HUDEP-2 (cell line): ENCODE data around the gene SRL.
A peak's percentile ranks its signal among the peaks of the same experiment; 100 is the strongest.
"Not testable (repeated sequence)": the region's sequence is repeated elsewhere in the genome, so short reads cannot be mapped to it uniquely, and the experiment has no call there.

Experiments
- DNase-seq, 76 experiments: peaks; one replicate each; lab custom pipeline; 2025; ENCODE audit not compliant: unreplicated experiment in 76 of 76; lab: John Stamatoyannopoulos, UW

Gene SRL

DNA sequence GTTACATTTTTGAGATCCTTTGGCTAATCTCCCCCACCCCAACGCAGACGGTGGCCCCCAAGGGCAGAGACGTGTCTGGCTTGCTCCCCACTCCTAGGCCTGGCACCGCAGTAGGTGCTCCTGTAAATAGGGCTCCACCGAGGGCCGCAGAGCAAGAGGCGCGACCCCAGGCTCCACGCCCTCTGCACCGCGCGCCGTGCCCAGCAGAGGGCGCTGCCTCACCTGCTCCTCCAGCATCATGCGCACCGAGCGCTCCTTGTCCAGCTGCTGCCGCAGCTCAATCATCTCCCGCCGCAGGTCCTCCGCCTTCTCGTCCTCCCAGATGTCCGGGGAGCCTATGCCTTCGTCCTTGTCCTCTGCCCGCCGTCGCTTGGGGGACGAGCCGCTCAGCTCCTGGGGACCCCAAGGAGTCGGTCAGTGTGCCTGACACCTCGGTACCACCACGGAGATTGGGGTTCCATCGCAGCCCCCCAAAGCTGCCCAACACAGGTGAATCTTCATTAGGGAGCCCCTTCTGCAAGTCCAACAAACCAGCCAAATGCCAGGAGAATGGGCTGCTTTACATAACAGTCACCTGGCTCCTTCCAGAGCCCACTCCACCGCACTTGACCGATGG, 19.8 kb upstream of the SRL start:
- peak in 32 of 76 experiments; percentile 1 to 35 (median 17) for DNase-seq

DNA sequence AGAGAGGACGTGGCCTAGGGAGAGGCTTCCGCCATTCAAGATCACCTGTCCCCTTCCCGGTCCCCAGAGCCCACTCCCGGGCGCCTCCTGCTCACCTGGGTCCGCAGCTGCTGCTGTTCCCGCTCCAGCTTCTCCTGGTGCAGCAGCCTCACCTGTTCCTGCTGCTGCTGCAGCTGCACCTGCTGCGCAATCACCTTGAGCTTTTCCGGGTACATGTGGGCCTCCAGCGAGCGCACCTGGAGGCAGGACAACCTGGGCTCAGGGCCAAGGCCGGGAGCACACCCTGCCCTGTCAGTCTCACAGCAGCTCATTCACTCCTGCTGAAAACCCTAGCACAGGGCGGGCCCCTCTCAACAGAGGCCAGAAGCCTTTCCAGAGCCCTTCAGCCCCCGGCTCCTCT, 18.5 kb upstream of the SRL start:
- DNase-seq: no peak

DNA sequence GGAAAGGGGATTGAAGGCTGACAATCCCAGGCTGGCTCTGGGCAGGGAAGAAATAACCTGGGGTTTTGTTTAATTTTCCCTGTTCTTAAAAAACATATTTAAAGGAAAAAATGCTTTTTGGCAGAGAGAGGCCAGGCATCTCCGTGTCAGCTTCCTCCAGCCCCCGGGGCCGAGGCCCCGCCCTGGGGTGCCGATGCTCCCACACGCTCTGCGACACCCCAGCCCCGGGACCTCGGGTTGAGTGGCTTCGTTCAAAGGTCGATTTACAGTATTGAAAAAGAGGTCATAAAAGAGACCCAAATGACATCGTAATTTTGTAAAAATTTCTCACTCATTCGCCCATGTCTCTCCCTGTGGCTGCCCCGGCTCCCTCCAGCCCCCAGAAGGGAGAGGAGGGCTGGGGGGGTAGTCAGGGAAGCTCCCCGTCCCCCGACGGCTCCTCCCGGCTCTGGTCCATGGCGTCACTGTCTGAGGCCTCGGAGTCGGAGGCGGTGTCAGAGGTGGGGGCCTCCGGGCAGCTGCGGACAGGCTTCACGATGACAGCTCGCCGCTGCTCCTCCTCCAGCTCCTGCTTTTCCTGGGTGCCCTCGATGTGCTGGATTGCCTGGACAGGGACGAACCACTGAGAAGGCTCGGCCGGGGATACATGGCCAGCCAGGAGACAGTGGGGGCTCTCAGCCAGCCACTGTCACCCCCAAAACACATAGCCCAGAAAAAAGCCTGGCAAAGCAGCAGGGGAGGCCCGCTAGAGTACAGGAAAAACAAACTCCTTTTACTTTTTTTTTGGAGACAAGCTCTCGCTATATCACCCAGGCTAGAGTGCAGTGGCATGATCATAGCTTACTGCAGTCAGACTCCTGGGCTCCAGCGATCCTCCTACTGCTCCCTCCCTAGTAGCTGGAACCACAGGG, 16.0 kb upstream of the SRL start:
- no peak for DNase-seq

DNA sequence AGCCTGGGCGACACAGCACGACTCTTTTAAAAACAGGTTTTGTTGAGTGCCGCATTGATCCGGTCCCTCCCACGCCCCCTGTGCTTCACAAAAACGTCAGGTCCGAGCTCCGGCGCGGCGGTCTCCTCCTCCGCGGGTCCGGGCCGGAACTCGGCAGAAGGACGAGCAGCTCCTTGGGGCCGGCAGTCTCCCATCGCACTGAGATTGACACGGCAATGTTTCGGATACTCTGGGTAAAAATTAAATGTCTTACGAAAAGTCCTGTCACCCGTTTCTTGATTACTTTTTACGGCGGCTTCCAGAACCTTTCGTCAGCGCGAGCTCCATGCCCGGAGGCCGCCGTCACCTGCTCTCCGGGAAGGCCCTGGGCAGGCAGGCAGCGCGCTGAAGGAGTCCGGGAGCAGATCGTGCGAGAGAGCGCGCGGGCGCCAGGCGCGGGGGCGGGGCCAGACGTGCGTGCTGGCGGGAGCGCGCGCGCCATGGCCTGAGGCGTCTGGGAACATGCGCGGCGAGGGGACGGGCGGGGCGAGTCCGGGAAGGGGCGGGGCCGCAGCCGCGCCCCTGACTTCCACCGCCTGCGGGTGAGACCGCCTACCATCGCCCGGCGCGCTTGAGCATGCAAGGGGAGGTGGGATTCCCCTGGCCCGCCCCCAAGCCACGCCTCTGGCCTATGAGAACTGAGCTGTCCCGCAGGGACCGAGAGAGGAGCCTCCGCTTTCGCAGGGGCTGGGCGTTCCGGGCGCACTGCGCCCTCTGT, 11.7 kb upstream of the SRL start:
- peak in 75 of 76 experiments; percentile 74 to 99 (median 98) for DNase-seq

DNA sequence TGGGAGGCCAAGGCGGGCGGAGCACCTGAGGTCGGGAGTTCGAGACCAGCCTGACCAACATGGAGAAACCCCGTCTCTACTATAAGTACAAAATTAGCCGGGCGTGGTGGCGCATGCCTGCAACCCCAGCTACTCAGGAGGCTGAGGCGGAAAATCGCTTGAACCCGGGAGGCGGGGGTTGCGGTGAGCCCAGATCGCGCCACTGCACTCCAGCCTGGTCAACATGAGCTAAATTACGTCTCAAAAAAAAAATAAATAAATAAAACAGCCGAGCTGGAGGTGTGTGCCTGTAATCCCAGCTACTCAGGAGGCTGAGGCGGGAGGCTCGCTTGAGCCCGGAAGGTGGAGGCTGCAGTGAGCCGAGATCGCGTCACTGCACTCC, 11.1 kb upstream of the SRL start:
- DNase-seq: not testable (repeated sequence)

DNA sequence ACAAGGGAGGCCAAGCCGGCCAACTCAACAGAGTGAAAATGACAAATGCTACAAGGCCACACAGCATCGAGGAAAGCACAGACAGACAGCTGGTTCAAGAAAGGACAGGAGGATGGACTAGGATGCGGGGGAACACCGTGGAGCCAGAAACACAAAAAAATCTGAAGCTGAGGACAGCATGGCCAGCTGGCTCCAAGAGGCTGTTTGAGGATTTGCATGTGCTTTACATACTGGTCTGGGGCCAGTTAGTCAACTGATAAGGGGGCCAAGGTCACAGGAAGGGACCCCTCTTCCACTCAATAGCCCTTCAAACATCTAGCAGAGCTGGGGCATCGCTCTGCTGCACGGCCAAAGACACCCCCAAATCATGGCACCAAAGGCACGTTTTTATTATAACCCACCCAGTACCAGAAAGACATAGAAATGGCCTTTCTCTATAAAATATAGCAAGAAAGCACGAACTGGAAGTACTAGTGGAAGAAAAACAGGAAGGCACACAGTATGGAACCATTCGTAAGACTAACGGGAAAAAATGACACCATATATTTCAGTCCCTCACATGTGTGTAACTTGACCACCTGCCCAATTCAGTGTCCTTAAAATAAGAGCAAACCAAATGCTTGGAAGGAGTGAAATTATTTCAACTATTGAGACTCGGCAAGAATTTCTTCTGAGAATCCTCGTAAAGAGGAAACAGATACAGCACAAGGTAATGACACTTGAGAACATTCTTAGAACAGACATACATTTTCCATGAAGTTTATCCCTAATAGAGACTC, 7.8 kb upstream of the SRL start:
- no peak for DNase-seq

- DNase-seq: peak in 72 of 76 experiments; percentile 14 to 85 (median 61)
Measured at GRCh38 chr16:4247460-4247784, 5.5 kb upstream of the SRL start.

DNA sequence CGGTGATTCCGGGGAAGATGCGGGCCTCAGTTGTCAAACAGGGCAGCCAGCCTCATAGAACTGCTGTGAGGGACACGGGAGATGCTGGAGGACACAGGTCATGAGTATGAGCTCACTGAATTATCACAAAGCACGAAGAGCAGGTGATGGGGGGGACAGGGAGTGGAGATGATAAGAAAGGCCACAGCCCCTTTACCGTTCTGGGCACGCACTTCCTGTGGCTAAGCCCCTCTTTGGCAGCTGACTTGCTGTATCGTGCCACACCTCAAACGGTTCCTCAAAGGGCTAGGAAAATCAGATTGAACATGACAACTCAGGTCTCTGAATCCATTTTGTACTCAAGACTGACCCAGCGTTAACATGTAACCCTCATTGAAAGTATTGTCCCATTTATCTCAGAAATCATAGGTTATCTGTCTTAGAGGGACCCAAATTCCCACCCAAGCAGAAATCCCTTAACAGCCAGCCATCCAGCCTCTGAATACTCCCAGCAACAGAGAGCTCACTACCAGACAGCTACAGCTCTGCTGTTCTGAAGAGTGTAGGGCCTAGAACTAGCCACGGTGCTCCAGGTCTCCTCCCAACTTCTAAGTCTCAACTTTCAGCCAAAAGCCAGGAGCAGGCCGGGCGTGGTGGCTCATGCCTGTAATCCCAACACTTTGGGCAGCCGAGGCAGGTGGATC, 5.0 kb upstream of the SRL start:
- DNase-seq: peak in 73 of 76 experiments; percentile 22 to 90 (median 65)

DNA sequence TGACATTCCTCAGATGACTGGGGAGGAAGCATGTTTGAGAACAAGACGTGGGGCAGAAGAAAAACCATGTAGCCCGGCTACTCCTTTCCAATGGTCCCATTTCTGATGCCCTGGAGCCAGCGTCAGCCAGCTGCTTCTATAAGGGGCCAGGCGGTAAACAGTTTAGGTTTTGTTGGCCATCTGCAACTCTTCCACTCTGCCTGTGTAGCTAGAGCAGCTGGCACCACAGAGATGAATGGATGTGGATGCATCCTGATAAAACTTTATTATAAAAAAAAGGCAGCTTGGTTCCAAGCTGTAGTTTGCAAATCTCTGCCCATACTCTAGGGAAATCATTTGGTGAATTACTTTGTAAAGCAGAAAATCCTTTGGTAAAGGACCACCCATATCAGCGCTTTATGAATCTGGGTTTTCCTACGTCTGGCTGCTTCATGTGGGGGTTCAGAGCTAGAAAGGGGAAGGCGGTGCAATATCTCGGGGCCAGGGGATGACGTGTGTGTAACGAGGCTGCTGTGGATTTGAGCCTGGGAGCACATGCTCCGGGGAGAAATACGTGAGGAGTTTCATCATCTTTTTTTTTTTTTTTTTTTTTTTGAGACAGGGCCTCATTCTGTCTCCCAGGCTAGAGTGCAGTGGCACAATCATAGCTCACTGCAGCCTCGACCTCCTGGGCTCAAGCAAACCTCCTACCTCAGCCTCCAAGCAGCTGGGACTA, 3.4 kb upstream of the SRL start:
- no peak for DNase-seq

- peak in 9 of 76 experiments; percentile 10 to 47 (median 42) for DNase-seq
Measured at GRCh38 chr16:4244254-4245076, 2.6 kb upstream of the SRL start.

DNA sequence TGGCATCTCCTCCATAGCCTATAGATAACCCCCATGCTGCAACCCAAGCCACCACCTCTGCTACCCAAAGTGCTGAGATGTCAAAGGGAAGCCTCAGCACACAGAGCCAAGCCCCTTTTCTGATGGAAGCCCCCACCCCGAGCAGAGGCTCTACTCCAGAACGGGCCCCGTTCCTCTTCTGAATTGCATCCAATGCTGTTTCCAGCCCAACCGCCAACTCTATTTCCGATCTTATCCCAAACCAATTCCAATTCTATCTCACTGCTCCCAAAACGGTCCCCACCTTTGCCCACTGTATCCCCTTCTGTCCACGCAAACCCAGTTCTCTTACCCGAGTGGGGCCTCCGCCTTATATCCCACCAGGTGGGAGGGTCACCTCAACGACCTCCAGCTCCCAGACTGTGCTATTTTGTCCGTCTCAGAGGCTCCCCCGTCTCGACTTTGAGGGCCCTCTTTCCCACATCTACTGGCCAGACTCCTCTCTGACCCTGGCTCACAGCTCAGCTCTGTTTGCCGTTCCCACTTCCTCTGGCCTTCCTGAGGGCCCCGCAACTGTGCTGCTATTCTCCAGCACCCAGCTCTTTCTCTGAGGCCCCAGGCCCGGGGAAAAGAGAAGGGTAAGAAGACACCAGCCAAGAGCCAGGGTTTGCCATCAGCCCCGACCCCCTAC, 487 bp downstream of the SRL start:
- DNase-seq: no peak

DNA sequence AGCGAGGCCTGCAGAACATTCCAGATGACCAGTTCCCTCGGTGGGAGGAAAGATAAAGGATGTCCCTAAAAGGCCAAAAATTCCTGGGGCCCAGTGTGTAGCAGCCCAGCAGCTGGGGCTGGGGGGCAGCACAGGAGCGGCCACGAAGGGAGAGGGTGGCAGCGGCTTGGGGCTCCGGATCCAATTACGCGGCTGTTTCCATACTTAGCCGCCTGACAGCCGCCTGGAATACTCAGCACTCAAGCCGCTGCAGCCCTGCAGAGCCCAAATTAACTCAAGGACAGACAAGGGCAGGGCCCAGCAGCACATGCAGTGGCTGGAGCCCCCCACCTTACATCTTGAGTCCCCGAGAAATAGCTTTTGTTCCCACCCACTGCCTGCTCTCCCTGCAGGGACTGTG, 1.3 kb downstream of the SRL start:
- no peak for DNase-seq

- no peak for DNase-seq
Measured at GRCh38 chr16:4239682-4240175, 2.2 kb downstream of the SRL start.

GRCh38 chr16:4239020-4239419, 2.9 kb downstream of the SRL start:
- no peak for DNase-seq

- no peak for DNase-seq
Measured at GRCh38 chr16:4233431-4233830, 8.4 kb downstream of the SRL start.

DNA sequence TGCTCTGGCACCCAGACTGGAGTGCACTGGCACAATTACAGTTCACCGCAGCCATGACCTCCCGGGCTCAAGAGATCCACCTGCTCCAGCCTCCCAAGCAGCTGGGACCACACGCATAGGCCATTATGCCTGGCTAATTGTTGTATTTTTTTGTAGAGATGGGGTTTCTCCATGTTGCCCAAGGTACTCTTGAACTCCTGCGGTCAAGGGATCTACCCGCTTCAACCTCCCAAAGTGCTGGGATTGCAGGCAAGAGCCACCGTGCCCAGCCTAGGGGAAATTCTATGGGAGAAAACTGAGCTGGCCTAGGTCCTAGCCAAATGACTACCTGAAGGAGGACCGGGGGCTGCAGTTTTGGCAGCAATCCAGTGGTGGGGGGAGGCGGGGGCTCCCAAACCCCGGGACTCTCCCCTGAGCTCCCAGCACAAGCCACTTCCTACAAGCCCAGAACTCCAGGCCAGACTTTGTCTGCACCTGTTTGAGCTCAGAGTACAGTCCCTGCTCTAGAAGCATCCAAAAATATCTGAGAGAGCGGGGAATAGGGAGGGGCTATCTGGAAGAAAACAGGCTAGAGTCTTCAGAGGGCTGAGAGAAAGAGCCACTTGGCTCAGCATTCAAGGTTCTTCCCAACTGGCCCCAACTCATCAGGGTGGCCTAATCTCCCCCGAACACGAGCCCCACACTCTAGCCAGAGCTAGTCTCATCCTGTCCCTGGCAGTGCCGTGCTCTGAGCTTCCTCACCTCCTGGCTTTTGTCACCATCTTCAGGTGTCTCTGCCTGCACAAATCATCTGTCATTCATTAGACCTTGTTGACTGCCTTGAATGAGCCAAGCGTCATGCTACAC, 9.1 kb downstream of the SRL start:
- no peak for DNase-seq

DNA sequence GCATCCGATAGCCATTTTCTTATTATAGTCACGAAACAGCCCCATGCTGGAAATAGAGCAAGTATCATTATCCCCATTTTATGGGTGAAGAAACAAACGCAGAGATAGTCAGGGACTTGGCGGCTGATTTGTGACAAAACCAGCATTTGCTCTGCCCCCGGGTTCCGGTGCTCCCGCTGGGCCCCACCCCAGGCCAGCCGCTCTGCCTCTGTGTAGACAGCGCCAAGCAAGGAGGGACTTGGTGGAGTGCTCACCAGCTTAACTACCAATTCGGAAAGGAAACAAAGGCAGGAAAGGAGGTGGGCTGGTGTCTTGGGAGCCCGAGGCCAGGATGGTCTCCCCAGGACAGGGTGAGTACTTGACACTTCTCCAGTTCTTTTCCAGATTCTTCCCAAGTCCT, 10.0 kb downstream of the SRL start:
- no peak for DNase-seq
